IMR-90 (cell line): ENCODE data around the gene VSIG10L2.

Source experiments
- CEBPB ChIP-seq: IDR thresholded peaks from 2 replicates; pipeline ENCODE4 v1.6.1; 2012; ENCODE audit warnings: low read depth, low read length, improper control_type of control experiment
- MAZ ChIP-seq: IDR thresholded peaks from 2 replicates; pipeline ENCODE4 v1.6.1; 2012; ENCODE audit warnings: low read depth, mild to moderate bottlenecking, low read length, improper control_type of control experiment, moderate library complexity, borderline replicate concordance
- TF ChIP-seq, protein P1 (sequence below): fragments of 150-350 bp; IDR thresholded peaks from 2 replicates; pipeline ENCODE4 v1.6.1; 2017; ENCODE audit warnings: mild to moderate bottlenecking, antibody characterized with exemption, low read length, low read depth
- TF ChIP-seq, protein P2 (sequence below): conservative IDR thresholded peaks from 2 replicates; pipeline ENCODE4 v1.5.1; 2012; ENCODE audit warnings: mild to moderate bottlenecking, low read depth, low read length, improper control_type of control experiment
- TF ChIP-seq, protein P3 (sequence below): fragments of 150-350 bp; IDR thresholded peaks from 2 replicates; pipeline ENCODE4 v1.6.1; 2016; ENCODE audit warnings: low read depth, mild to moderate bottlenecking, low read length, moderate library complexity, borderline replicate concordance

DNA sequence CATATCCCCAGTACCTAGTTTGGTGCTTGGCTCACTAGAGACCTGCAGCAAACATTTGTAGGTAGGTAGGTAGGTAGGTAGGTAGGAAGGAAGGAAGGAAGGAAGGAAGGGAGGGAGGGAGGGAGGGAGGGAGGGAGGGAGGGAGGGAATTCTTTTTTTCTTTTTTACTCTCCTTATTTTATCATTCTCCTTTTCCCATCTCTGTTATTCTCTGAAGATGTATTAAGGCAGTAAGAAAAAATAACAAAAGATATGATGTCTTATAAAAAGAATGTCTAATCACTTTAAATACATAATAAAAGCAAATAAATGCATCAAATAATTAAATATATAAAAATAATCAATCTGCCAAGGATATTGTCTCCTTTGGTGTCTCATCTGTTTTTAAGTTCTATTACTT is 28.4 kb downstream of the VSIG10L2 start:
- TF ChIP-seq CEBPB: no peak
- TF ChIP-seq, protein P1, sequence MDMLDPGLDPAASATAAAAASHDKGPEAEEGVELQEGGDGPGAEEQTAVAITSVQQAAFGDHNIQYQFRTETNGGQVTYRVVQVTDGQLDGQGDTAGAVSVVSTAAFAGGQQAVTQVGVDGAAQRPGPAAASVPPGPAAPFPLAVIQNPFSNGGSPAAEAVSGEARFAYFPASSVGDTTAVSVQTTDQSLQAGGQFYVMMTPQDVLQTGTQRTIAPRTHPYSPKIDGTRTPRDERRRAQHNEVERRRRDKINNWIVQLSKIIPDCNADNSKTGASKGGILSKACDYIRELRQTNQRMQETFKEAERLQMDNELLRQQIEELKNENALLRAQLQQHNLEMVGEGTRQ: no peak
- TF ChIP-seq MAZ: no peak
- TF ChIP-seq, protein P2, sequence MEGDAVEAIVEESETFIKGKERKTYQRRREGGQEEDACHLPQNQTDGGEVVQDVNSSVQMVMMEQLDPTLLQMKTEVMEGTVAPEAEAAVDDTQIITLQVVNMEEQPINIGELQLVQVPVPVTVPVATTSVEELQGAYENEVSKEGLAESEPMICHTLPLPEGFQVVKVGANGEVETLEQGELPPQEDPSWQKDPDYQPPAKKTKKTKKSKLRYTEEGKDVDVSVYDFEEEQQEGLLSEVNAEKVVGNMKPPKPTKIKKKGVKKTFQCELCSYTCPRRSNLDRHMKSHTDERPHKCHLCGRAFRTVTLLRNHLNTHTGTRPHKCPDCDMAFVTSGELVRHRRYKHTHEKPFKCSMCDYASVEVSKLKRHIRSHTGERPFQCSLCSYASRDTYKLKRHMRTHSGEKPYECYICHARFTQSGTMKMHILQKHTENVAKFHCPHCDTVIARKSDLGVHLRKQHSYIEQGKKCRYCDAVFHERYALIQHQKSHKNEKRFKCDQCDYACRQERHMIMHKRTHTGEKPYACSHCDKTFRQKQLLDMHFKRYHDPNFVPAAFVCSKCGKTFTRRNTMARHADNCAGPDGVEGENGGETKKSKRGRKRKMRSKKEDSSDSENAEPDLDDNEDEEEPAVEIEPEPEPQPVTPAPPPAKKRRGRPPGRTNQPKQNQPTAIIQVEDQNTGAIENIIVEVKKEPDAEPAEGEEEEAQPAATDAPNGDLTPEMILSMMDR: no peak
- TF ChIP-seq, protein P3, sequence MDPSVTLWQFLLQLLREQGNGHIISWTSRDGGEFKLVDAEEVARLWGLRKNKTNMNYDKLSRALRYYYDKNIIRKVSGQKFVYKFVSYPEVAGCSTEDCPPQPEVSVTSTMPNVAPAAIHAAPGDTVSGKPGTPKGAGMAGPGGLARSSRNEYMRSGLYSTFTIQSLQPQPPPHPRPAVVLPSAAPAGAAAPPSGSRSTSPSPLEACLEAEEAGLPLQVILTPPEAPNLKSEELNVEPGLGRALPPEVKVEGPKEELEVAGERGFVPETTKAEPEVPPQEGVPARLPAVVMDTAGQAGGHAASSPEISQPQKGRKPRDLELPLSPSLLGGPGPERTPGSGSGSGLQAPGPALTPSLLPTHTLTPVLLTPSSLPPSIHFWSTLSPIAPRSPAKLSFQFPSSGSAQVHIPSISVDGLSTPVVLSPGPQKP: no peak
